K562 (cell line): ENCODE measurements around the gene SON. TPM values are rescaled to one million over a fixed set of nuclear protein-coding genes. Genes with fewer than 3 reads are reported as not detected.

Experiments
- BMI1 ChIP-seq: fragments of 150-350 bp; IDR thresholded peaks from 2 replicates; pipeline ENCODE4 v1.6.1; 2014; ENCODE audit warnings: low read length
- BRD9 ChIP-seq: fragments of 450-650 bp; IDR thresholded peaks from 2 replicates; pipeline ENCODE4 v1.6.1; 2018; ENCODE audit warnings: low read depth; ENCODE audit not compliant: partially characterized antibody
- CHAMP1 ChIP-seq: fragments of 450-650 bp; IDR thresholded peaks from 2 replicates; pipeline ENCODE4 v1.6.1; 2016; ENCODE audit warnings: mild to moderate bottlenecking
- CSDE1 ChIP-seq, 2 experiments: fragments of 450-650 bp; IDR thresholded peaks; 2 replicates each; pipeline ENCODE4 v1.6.1; 2016; ENCODE audit warnings: mild to moderate bottlenecking in 1 of 2
- HSF4 ChIP-seq: fragments of 250-450 bp; sonication (Bioruptor Pico); IDR thresholded peaks from 2 replicates; pipeline ENCODE4 v2.1.2; 2022; ENCODE audit warnings: mild to moderate bottlenecking, moderate library complexity, borderline replicate concordance
- KLF16 ChIP-seq: IDR thresholded peaks from 2 replicates; pipeline ENCODE4 v1.6.1; 2016; ENCODE audit warnings: antibody characterized with exemption
- NEUROD1 ChIP-seq: fragments of 150-350 bp; IDR thresholded peaks from 2 replicates; pipeline ENCODE4 v1.6.1; 2014; ENCODE audit warnings: borderline replicate concordance, low read length, low read depth; ENCODE audit not compliant: partially characterized antibody
- POLR2G ChIP-seq: fragments of 200-400 bp; formaldehyde crosslinking; IDR thresholded peaks from 2 replicates; pipeline ENCODE4 v1.6.1; 2017; ENCODE audit warnings: low read depth, mild to moderate bottlenecking, antibody characterized with exemption, low read length, moderate library complexity
- RBFOX2 ChIP-seq: fragments of 200-400 bp; formaldehyde crosslinking; IDR thresholded peaks from 2 replicates; pipeline ENCODE4 v1.6.1; 2017; ENCODE audit warnings: low read depth, mild to moderate bottlenecking, low read length, moderate library complexity
- SIN3B ChIP-seq: fragments of 450-650 bp; IDR thresholded peaks from 2 replicates; pipeline ENCODE4 v1.6.1; 2017; ENCODE audit warnings: low read depth, mild to moderate bottlenecking, moderate library complexity
- U2AF1 ChIP-seq: fragments of 200-400 bp; formaldehyde crosslinking; optimal IDR thresholded peaks from 2 replicates; pipeline ENCODE3; 2017; ENCODE audit warnings: mild to moderate bottlenecking, low read depth, low read length, moderate library complexity
- ZBTB33 ChIP-seq: sonication (generic); formaldehyde crosslinking; IDR thresholded peaks from 2 replicates; pipeline ENCODE4 v1.8.1; 2023; ENCODE audit warnings: mild to moderate bottlenecking, missing genetic modification reagents
- ZC3H8 ChIP-seq: fragments of 450-650 bp; IDR thresholded peaks from 2 replicates; pipeline ENCODE4 v1.6.1; 2017
- ZFP30 ChIP-seq: fragments of 250-450 bp; sonication (Bioruptor Pico); IDR thresholded peaks from 2 replicates; pipeline ENCODE4 v1.8.0; 2022; ENCODE audit warnings: moderate library complexity, mild to moderate bottlenecking, inconsistent platforms, borderline replicate concordance
- ZNF57 ChIP-seq: fragments of 450-650 bp; formaldehyde crosslinking; IDR thresholded peaks from 2 replicates; pipeline ENCODE4 v1.4.0; 2020; ENCODE audit warnings: mild to moderate bottlenecking, moderate library complexity
- ZNF707 ChIP-seq: fragments of 250-450 bp; sonication (Bioruptor Pico); conservative IDR thresholded peaks from 2 replicates; pipeline ENCODE4 v1.8.0; 2022; ENCODE audit warnings: inconsistent platforms, mild to moderate bottlenecking, moderate library complexity
- ZZZ3 ChIP-seq: fragments of 450-650 bp; IDR thresholded peaks from 2 replicates; pipeline ENCODE4 v1.6.1; 2016; ENCODE audit warnings: antibody characterized with exemption, mild to moderate bottlenecking, moderate library complexity
- polyA plus RNA-seq, 8 experiments: library from polyadenylated mRNA; depleted of rRNA in 4 of 8; stranded (reverse) in 5 of 8; unstranded in 3 of 8; fragments of >200 nt; fragmentation: Nextera tagmentation in 2 of 8; fragmentation: Illumina TruSeq in 1 of 8; extraction: Ambion mirVana in 2 of 8; extraction: Trizol in 1 of 8; gene quantifications; 2 replicates each; pipeline versions ENCODE4 v1.2.1 to v1.2.3, GENCODE V29; 2011 to 2014; ENCODE audit warnings: inconsistent platforms in 1 of 8, missing spikeins in 1 of 8
- total RNA-seq, 7 experiments: library from RNA; depleted of rRNA in 6 of 7; stranded (reverse); fragments of >200 nt in 6 of 7; fragmentation: Illumina TruSeq in 2 of 7; extraction: Trizol in 2 of 7; gene quantifications; 2 replicates each; pipeline versions ENCODE4 v1.2.1 to v1.2.3, GENCODE V29; 2011 to 2021; ENCODE audit warnings: low replicate concordance in 1 of 7
- TF ChIP-seq, protein P1 (sequence below): fragments of 150-350 bp; IDR thresholded peaks from 2 replicates; pipeline ENCODE4 v1.6.1; 2014; ENCODE audit warnings: low read depth, mild to moderate bottlenecking, low read length, borderline replicate concordance
- TF ChIP-seq, protein P2 (sequence below): sonication (generic); formaldehyde crosslinking; IDR thresholded peaks from 2 replicates; pipeline ENCODE4 v1.8.0; 2022; ENCODE audit warnings: mild to moderate bottlenecking, missing genetic modification reagents

Gene SON
- total and polyA plus RNA-seq, 9 of the 15 experiments (the other 6 are each of a cell fraction or from before 2014, with no cell fraction given): 105 to 742 (median 187) TPM

DNA sequence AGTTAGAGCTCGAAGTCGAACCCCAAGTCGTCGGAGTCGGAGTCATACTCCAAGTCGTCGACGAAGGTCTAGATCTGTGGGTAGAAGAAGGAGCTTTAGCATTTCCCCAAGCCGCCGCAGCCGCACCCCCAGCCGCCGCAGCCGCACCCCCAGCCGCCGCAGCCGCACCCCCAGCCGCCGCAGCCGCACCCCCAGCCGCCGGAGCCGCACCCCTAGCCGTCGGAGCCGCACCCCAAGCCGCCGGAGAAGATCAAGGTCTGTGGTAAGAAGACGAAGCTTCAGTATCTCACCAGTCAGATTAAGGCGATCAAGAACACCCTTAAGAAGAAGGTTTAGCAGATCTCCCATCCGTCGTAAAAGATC, 12.1 kb downstream of the SON start (continued):
- TF ChIP-seq, protein P1, sequence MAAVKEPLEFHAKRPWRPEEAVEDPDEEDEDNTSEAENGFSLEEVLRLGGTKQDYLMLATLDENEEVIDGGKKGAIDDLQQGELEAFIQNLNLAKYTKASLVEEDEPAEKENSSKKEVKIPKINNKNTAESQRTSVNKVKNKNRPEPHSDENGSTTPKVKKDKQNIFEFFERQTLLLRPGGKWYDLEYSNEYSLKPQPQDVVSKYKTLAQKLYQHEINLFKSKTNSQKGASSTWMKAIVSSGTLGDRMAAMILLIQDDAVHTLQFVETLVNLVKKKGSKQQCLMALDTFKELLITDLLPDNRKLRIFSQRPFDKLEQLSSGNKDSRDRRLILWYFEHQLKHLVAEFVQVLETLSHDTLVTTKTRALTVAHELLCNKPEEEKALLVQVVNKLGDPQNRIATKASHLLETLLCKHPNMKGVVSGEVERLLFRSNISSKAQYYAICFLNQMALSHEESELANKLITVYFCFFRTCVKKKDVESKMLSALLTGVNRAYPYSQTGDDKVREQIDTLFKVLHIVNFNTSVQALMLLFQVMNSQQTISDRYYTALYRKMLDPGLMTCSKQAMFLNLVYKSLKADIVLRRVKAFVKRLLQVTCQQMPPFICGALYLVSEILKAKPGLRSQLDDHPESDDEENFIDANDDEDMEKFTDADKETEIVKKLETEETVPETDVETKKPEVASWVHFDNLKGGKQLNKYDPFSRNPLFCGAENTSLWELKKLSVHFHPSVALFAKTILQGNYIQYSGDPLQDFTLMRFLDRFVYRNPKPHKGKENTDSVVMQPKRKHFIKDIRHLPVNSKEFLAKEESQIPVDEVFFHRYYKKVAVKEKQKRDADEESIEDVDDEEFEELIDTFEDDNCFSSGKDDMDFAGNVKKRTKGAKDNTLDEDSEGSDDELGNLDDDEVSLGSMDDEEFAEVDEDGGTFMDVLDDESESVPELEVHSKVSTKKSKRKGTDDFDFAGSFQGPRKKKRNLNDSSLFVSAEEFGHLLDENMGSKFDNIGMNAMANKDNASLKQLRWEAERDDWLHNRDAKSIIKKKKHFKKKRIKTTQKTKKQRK: no peak
- TF ChIP-seq NEUROD1 (no peak), SIN3B (no peak), RBFOX2 (peak; percentile 42; the same call in 1 of the 2 replicates), POLR2G (peak; percentile 65), ZBTB33 (peak; percentile 79; the same call in 1 of the 2 replicates), BMI1 (no peak), U2AF1 (no peak), CSDE1 (IDR thresholded peaks at IDR 0.05) (no peak), ZC3H8 (no peak), HSF4 (CRISPR knock-in tag) (no peak), ZZZ3 (no peak), KLF16 (no peak), ZNF707 (no peak), ZNF57 (no peak), BRD9 (no peak), CHAMP1 (no peak), ZFP30 (no peak)
- TF ChIP-seq, protein P2, sequence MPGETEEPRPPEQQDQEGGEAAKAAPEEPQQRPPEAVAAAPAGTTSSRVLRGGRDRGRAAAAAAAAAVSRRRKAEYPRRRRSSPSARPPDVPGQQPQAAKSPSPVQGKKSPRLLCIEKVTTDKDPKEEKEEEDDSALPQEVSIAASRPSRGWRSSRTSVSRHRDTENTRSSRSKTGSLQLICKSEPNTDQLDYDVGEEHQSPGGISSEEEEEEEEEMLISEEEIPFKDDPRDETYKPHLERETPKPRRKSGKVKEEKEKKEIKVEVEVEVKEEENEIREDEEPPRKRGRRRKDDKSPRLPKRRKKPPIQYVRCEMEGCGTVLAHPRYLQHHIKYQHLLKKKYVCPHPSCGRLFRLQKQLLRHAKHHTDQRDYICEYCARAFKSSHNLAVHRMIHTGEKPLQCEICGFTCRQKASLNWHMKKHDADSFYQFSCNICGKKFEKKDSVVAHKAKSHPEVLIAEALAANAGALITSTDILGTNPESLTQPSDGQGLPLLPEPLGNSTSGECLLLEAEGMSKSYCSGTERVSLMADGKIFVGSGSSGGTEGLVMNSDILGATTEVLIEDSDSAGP (CRISPR knock-in tag): no peak
